Measurements from ENCODE around the gene KCNMB1.

KCNMB1 gene

DNA sequence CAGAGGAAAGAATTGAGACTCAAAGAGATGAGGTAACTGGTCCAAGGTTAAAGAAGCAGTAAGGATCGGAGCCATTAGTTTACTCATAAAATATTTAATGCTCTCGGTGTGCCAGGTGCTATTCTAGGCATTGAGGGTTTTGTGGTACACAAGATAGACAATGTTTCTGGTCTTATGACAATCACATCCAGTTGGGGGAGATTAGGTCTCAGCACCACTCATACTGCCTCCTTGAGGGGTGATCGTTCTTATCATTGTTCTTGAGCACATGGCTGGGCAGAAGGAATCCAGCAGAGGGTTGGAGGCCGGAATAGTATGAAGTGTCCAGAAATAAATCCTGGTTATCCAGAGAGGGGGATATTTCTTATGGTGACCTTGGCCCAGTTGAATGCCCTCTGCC, 50.9 kb downstream of the KCNMB1 start:
- DNase-seq: no peak

DNA sequence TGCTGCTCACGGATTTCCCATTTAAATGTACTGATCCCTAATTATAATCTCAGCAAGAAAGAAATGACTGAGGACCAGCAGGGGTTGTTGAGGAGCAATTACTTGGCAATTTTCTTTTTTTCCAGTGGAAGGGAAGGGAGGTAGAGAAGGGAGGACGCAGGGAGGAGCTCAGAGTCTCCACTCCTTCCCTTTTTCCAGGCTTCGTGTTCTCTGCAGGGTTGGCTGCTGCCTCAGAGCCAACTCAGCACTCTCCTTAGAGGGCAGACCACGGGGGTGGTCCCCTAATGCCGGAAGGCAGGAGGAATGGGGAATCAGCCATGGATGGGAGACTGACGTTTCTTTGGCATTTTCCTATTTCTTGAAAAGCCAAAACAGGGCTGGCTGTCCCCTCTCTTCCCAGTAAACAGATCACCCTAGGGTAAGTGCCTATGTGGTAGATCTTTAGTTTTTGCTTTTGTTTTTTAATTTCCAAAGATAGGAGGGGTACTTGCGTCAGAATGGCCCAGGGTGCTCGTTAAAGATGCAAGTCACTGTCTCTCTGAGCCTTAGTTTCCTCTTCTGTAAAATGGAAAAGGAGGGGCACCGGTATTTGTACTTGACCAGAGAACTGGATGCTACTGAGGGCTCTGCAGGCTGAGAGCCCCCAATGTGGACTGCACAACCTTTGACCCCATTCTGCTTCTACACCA, 52.0 kb downstream of the KCNMB1 start:
- DNase-seq: no peak

DNA sequence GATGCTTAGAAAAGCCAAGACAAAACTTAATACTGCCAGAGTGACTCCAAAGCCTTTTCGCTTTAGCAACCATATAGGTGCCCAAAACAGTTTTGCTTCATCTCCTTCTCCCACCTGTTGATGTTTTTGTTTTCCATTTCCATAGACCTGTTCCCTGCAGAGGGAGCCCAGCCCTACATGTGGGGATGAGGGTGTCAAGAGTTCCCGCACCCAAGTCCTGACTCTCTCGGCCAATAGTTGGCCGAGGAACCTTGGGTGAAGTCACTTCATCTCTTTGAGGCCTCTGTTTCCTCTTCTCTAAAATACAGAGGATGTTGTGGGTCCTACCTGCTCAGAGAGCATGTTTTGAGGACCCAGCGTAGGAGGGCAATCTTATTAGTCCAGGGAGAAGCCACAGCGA, 53.1 kb downstream of the KCNMB1 start:
- peak; percentile 29 for DNase-seq

DNA sequence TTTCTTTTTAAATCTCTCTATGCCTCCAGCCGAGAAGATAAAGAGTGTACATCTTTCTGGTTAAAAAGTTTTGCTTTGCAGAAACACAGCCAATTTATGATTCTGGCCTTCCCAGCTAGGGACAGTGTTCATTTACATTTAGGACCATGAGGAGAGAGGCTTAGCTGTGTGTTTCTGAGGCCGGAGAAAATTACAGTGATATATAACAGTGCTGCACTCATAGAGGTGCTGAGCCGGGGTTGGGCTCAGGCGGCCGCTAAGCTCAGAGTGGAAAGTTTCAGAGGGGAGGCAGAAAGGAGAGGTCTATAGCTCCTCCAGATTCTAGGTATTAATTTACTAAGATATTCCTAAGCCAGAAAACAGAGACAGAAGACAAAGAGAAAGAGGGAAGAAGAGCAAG, 54.5 kb downstream of the KCNMB1 start:
- peak; percentile 51 for DNase-seq

DNA sequence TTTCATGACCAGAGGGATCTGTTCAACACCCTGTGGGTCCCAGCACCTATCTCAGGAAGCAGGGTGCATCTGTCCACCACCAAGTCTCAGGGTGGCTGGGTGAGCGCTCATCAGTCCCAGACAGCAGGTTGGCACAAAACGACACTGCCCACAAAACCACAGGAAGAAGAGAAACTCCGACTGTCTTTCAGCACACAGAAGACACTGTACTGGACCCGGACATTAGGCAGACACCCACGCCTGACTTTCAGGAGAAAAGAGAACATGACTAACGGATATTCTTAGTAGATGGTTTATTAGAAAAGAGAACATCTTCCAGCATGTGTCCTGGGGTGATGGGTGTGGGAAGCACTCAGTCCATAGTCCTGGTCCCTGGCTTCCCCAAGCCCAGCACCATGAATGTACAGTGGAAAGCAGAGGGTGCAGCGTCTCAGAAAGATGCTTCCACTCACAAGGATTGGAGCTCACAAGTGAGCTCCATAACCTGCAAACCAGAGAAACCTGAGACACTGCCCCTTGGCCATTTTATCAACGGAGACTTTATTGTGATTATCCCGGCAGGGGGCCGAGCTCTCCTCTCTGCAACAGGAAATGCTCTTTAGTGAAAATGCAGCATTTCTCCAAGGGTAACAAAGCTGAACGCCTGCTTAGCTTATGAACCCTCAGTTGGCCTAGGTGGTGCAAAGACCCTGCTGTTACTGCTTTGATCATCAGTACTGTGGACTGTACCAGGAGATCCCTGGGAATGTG, 55.8 kb downstream of the KCNMB1 start:
- DNase-seq: peak; percentile 64

DNA sequence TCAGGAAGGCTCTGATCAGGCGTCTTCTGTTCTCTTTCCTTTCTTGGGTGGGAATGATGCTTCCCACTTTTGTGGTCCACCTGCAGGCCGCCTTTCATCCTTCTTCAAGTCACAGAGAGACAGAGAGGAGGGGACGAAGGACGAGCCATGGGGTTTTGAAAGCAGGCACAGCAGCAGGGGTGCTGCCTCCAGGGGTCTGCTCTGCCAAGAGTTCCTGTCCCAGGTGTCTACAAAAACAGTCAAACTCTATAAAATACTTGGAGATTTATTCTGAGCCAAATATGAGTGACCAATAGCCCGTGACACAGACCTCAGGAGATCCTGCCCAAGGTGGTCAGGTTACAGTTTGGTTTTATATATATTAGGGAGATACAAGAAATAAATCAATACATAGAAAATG, 57.1 kb downstream of the KCNMB1 start:
- DNase-seq: no peak

DNA sequence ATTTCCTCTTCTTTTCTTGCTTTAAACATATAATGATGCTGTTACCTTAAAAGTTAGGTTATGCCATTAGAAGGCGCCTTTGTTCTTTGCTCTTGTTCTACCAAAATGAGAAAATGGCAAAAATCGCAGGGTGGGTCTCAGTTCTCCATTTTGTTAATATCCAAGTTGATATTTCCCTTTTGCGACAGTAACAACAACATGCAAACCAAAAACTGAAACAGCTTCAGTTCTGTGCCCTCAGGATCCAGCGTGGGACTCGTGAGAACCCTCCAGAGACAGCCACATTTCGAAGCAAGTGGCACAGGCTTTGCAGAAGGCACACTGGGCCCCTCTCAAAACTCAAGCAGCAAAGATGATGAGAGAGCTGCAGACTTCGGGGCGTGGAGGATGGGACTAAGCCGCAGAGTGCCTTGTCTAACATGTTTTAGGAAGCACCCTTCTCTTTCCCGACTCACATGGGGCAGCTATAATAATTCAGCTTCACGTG, 58.6 kb downstream of the KCNMB1 start:
- peak; percentile 47 for DNase-seq

DNA sequence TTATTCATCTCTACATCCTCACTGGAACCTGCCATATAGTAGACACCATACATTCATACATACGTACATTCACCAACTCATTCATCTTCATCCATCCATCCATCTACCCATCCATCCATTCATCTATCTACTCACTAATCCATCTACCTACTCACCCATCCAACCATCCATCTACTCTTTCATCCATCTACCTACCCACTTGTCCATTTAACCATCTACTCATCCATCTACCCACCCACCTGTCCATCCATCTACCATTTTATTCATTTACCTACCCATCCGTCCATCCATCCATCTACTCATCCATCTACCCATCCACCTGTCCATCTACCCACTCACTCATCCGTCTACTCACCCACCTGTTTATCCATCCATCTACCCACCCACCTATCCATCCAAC, 59.6 kb downstream of the KCNMB1 start:
- DNase-seq: no peak

DNA sequence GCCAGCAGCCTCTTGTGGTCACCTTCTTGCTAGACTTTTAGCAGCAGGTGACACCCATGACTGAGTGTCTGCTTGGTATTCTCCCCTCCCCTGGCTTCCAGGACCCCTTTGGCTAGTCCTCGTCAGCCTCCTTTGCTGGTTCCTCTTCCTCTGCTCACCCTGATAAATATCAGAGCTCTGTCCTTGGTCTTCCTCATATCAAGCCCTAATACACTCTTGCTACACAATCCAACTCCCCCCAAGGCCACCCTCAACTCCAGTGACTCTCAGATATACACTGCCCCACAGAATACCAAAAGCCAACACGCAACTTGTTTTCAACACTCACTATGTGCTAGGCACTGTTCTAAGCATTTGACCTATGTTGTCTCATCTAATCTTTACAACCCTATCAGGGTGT, 61.3 kb downstream of the KCNMB1 start:
- DNase-seq: no peak

DNA sequence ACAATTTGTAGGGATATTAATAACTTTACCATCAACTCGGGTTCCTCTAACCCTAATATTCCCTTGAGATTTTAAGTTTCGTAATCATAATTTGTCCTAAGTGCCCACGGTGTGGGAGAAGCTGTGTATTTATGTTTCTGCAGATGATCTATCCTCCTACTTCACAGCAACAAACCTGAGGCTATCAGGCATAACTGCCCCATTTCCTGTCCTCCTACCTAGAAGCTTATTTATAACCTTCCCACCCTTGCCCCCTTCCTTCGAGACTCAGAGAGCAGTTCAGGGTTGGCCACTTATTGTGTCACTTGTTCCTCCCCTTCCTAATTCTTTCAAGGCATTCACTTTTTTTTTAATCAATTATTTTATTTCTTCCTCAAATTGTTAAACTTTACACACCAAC, 62.0 kb downstream of the KCNMB1 start:
- DNase-seq: no peak

Data from activated T-cell treated with anti-CD3 and anti-CD28 coated beads, Interleukin-2, amount 50 U/mL, for 1 hour (primary cell).